ENCODE measurements around the gene SKA2. TPM values are rescaled to one million over a fixed set of nuclear protein-coding genes. Genes with fewer than 3 reads are reported as not detected.
A peak's percentile ranks its signal among the peaks of the same experiment; 100 is the strongest.

The SKA2 gene
- total RNA-seq, 1 experiment from 2014 or later = 119 TPM

GRCh38 chr17:59199398-59199797, 44.4 kb upstream of the SKA2 start:
- H3K4me3 Mint-ChIP-seq (ENCODE audit: unreplicated experiment) = no peak overlapping the region
- BruUV-seq (replicated peaks) = no TSS peak

GRCh38 chr17:59193336-59193862, 38.4 kb upstream of the SKA2 start:
- DNase-seq = no peak
- no peak overlapping the region for H3K4me3 ChIP-seq (ENCODE audit: low read depth, low read length)
- H3K36me3 Mint-ChIP-seq (ENCODE audit: insufficient read depth, unreplicated experiment) = peaks cover 58% of the 10 kb centered on the region
- no peaks in the 10 kb centered on the region for H3K4me1 ChIP-seq
- no peak overlapping the region for H3K27ac Mint-ChIP-seq (ENCODE audit: unreplicated experiment)
- intact Hi-C loops (cut with micrococcal nuclease; ENCODE audit: unreplicated experiment) = no loop called here
- no peak for TF ChIP-seq CTCF (IDR thresholded peaks at IDR 0.05; ENCODE audit: insufficient read depth in 1 of 2, low read depth in 1 of 2, low read length in 1 of 2, severe bottlenecking in 1 of 2, unreplicated experiment in 1 of 2)
- no peaks in the 10 kb centered on the region for H3K9me3 Mint-ChIP-seq (ENCODE audit: unreplicated experiment)
- no peaks in the 10 kb centered on the region for H3K27me3 ChIP-seq (replicated peaks; ENCODE audit: control insufficient read depth, insufficient read depth, low read length)
- POLR2A ChIA-PET = no interaction called here
- peaks cover 4% of the 10 kb centered on the region; the same call in 1 of the 2 replicates for H3K36me3 ChIP-seq (ENCODE audit: control insufficient read depth, insufficient read depth, low read length)
- H3K9me3 ChIP-seq = no peaks in the 10 kb centered on the region
- BruUV-seq (replicated peaks) = no TSS peak
- CTCF ChIA-PET = no interaction called here
- no peaks in the 10 kb centered on the region for H3K4me1 Mint-ChIP-seq (ENCODE audit: low read depth, unreplicated experiment)
- H3K4me3 Mint-ChIP-seq (ENCODE audit: unreplicated experiment) = no peak overlapping the region
- H3K27me3 Mint-ChIP-seq (ENCODE audit: insufficient read depth, unreplicated experiment) = no peaks in the 10 kb centered on the region

More at GRCh38 chr17:59199398-59199797, 44.4 kb upstream of the SKA2 start:
- DNase-seq = no peak
- Histone ChIP-seq H3K4me3 (ENCODE audit: low read depth, low read length) (no peak overlapping the region), H3K36me3 (ENCODE audit: control insufficient read depth, insufficient read depth, low read length) (no peaks in the 10 kb centered on the region; the same call in none of the 2 replicates), H3K9me3 (no peaks in the 10 kb centered on the region), H3K4me1 (no peaks in the 10 kb centered on the region), H3K27me3 (replicated peaks; ENCODE audit: control insufficient read depth, insufficient read depth, low read length) (no peaks in the 10 kb centered on the region)
- Mint-ChIP-seq H3K9me3 (ENCODE audit: unreplicated experiment) (no peaks in the 10 kb centered on the region), H3K27me3 (ENCODE audit: insufficient read depth, unreplicated experiment) (no peaks in the 10 kb centered on the region), H3K4me1 (ENCODE audit: low read depth, unreplicated experiment) (no peaks in the 10 kb centered on the region), H3K27ac (ENCODE audit: unreplicated experiment) (peak overlapping the region; percentile 24), H3K36me3 (ENCODE audit: insufficient read depth, unreplicated experiment) (peaks cover 60% of the 10 kb centered on the region)
- ChIA-PET POLR2A (no interaction called here), CTCF (no interaction called here)
- intact Hi-C loops (cut with micrococcal nuclease; ENCODE audit: unreplicated experiment) = no loop called here
- no peak for TF ChIP-seq CTCF (IDR thresholded peaks at IDR 0.05; ENCODE audit: insufficient read depth in 1 of 2, low read depth in 1 of 2, low read length in 1 of 2, severe bottlenecking in 1 of 2, unreplicated experiment in 1 of 2)

- POLR2A ChIA-PET = no interaction called here
- H3K9me3 ChIP-seq = no peaks in the 10 kb centered on the region
- CTCF ChIA-PET = no interaction called here
- H3K4me1 Mint-ChIP-seq (ENCODE audit: low read depth, unreplicated experiment) = no peaks in the 10 kb centered on the region
- intact Hi-C loops (cut with micrococcal nuclease; ENCODE audit: unreplicated experiment) = no loop called here
- no peak overlapping the region for H3K4me3 ChIP-seq (ENCODE audit: low read depth, low read length)
- TF ChIP-seq CTCF (IDR thresholded peaks at IDR 0.05; ENCODE audit: insufficient read depth in 1 of 2, low read depth in 1 of 2, low read length in 1 of 2, severe bottlenecking in 1 of 2, unreplicated experiment in 1 of 2) = no peak
- no peak overlapping the region for H3K27ac Mint-ChIP-seq (ENCODE audit: unreplicated experiment)
- peaks cover 61% of the 10 kb centered on the region for H3K36me3 Mint-ChIP-seq (ENCODE audit: insufficient read depth, unreplicated experiment)
- BruUV-seq (replicated peaks) = no TSS peak
- no peaks in the 10 kb centered on the region for H3K4me1 ChIP-seq
- no peaks in the 10 kb centered on the region for H3K9me3 Mint-ChIP-seq (ENCODE audit: unreplicated experiment)
- no peaks in the 10 kb centered on the region for H3K27me3 Mint-ChIP-seq (ENCODE audit: insufficient read depth, unreplicated experiment)
- no peak for DNase-seq
- no peak overlapping the region for H3K4me3 Mint-ChIP-seq (ENCODE audit: unreplicated experiment)
- H3K27me3 ChIP-seq (replicated peaks; ENCODE audit: control insufficient read depth, insufficient read depth, low read length) = no peaks in the 10 kb centered on the region
- peaks cover 5% of the 10 kb centered on the region for H3K36me3 ChIP-seq (ENCODE audit: control insufficient read depth, insufficient read depth, low read length)
Measured at GRCh38 chr17:59190806-59191205, 35.8 kb upstream of the SKA2 start.

All from Caco-2 (cell line).